IMR-90 (cell line): ENCODE measurements around the gene ERC2. TPM values are rescaled to one million over a fixed set of nuclear protein-coding genes. Genes with fewer than 3 reads are reported as not detected.

Experiments used
- ATAC-seq: fragments of 200-7000 bp; cut with Tn5 transposase; 2 replicates; pipeline ENCODE4 v1.9.1; 2020; ENCODE audit warnings: low read depth, mild to moderate bottlenecking, moderate library complexity
- BruUV-seq: library from RNA; stranded (reverse); fragments of 400-500 nt; replicated peaks from 2 replicates; lab custom pipeline; 2021; lab: Mats Ljungman, UMichigan
- CTCF ChIA-PET: fragments of 300-600 bp; formaldehyde crosslinking; extraction: SDS; loops from one replicate; lab custom pipeline; 2021; ENCODE audit warnings: antibody characterized with exemption; lab: Yijun Ruan, JAX
- POLR2A ChIA-PET: fragments of 300-600 bp; sonication (Branson Sonifier 250); formaldehyde crosslinking; loops from one replicate; lab custom pipeline; 2022; ENCODE audit warnings: antibody characterized with exemption; ENCODE audit not compliant: unreplicated experiment; lab: Charles Lee
- DNase-seq: peaks from one replicate; pipeline ENCODE4 v3.0.0; 2013
- H2AFZ ChIP-seq: replicated peaks from 2 replicates; pipeline ENCODE3; 2013; ENCODE audit warnings: low read length, mild to moderate bottlenecking; ENCODE audit not compliant: poor library complexity
- H2AK5ac ChIP-seq: 2 replicates; pipeline ENCODE4 v1.6.1; 2013; ENCODE audit warnings: low read depth, low read length, inconsistent platforms
- H2AK9ac ChIP-seq: replicated peaks from 2 replicates; pipeline ENCODE3; 2013; ENCODE audit warnings: mild to moderate bottlenecking, low read depth, low read length, moderate library complexity; ENCODE audit not compliant: poor library complexity
- H2BK120ac ChIP-seq: 2 replicates; pipeline ENCODE4 v1.6.1; 2013; ENCODE audit warnings: low read depth, low read length, inconsistent platforms
- H2BK15ac ChIP-seq: 3 replicates; pipeline ENCODE4 v1.6.1; 2013; ENCODE audit warnings: low read depth, low read length, inconsistent platforms
- H2BK20ac ChIP-seq: 2 replicates; pipeline ENCODE4 v1.6.1; 2013; ENCODE audit warnings: low read depth, mild to moderate bottlenecking, inconsistent platforms, low read length, moderate library complexity
- H2BK5ac ChIP-seq: 2 replicates; pipeline ENCODE4 v1.6.1; 2013; ENCODE audit warnings: mild to moderate bottlenecking, low read depth, low read length, inconsistent platforms; ENCODE audit not compliant: poor library complexity, severe bottlenecking
- H3K14ac ChIP-seq: replicated peaks from 2 replicates; pipeline ENCODE4 v1.6.1; 2013; ENCODE audit warnings: low read depth, low read length, inconsistent platforms
- H3K18ac ChIP-seq: 2 replicates; pipeline ENCODE4 v1.6.1; 2013; ENCODE audit warnings: low read depth, low read length, control low read depth
- H3K23ac ChIP-seq: 2 replicates; pipeline ENCODE4 v1.6.1; 2013; ENCODE audit warnings: low read depth, low read length, inconsistent platforms
- H3K27ac ChIP-seq: 2 replicates; pipeline ENCODE4 v1.5.1; 2013; ENCODE audit warnings: mild to moderate bottlenecking, control low read depth, low read length; ENCODE audit not compliant: insufficient read depth
- H3K27me3 ChIP-seq: 2 replicates; pipeline ENCODE4 v1.6.1; 2013; ENCODE audit warnings: low read length; ENCODE audit not compliant: control insufficient read depth, insufficient read depth
- H3K36me3 ChIP-seq: 2 replicates; pipeline ENCODE4 v1.6.1; 2013; ENCODE audit warnings: low read length, mixed read lengths; ENCODE audit not compliant: control insufficient read depth, insufficient read depth
- H3K4ac ChIP-seq: 2 replicates; pipeline ENCODE4 v1.6.1; 2013; ENCODE audit warnings: low read depth, low read length, inconsistent platforms
- H3K4me1 ChIP-seq: 2 replicates; pipeline ENCODE4 v1.6.1; 2013; ENCODE audit warnings: low read length, mixed read lengths; ENCODE audit not compliant: control insufficient read depth, insufficient read depth
- H3K4me2 ChIP-seq: 2 replicates; pipeline ENCODE4 v1.6.1; 2013; ENCODE audit warnings: low read depth, mild to moderate bottlenecking, control low read depth, low read length, moderate library complexity
- H3K4me3 ChIP-seq: 2 replicates; pipeline ENCODE4 v1.5.1; 2013; ENCODE audit warnings: low read depth, mild to moderate bottlenecking, control low read depth, low read length, moderate library complexity; ENCODE audit not compliant: insufficient read depth
- H3K56ac ChIP-seq: 2 replicates; pipeline ENCODE4 v1.6.1; 2013; ENCODE audit warnings: low read length, inconsistent platforms; ENCODE audit not compliant: insufficient read depth; ENCODE audit errors: extremely low read depth
- H3K79me1 ChIP-seq, 2 experiments: 2 replicates each; pipeline ENCODE4 v1.6.1; 2013; ENCODE audit warnings: low read length in 2 of 2, inconsistent platforms in 1 of 2, low read depth in 1 of 2
- H3K9ac ChIP-seq: 2 replicates; pipeline ENCODE4 v1.6.1; 2013; ENCODE audit warnings: low read depth, low read length, control low read depth
- H3K9me1 ChIP-seq: 2 replicates; pipeline ENCODE4 v1.6.1; 2013; ENCODE audit warnings: low read length, inconsistent platforms; ENCODE audit not compliant: insufficient read depth
- H3K9me3 ChIP-seq: 2 replicates; pipeline ENCODE4 v1.6.1; 2013; ENCODE audit warnings: low read length; ENCODE audit not compliant: control insufficient read depth, insufficient read depth
- H4K20me1 ChIP-seq: 2 replicates; pipeline ENCODE4 v1.6.1; 2013; ENCODE audit warnings: low read length, inconsistent platforms; ENCODE audit not compliant: insufficient read depth
- H4K5ac ChIP-seq: 2 replicates; pipeline ENCODE4 v1.6.1; 2013; ENCODE audit warnings: mild to moderate bottlenecking, low read depth, low read length, control low read depth
- H4K8ac ChIP-seq, 2 experiments: 2 replicates each; pipeline ENCODE4 v1.6.1; 2013; ENCODE audit warnings: low read depth in 2 of 2, low read length in 2 of 2, control low read depth in 1 of 2, inconsistent platforms in 1 of 2
- H4K91ac ChIP-seq: 2 replicates; pipeline ENCODE4 v1.6.1; 2013; ENCODE audit warnings: low read depth, low read length, inconsistent platforms; ENCODE audit not compliant: insufficient read depth
- CHD1 ChIP-seq: IDR thresholded peaks from 2 replicates; pipeline ENCODE4 v1.6.1; 2012; ENCODE audit warnings: low read depth, low read length, improper control_type of control experiment
- FOS ChIP-seq: fragments of 150-350 bp; IDR thresholded peaks from 2 replicates; pipeline ENCODE4 v1.6.1; 2016; ENCODE audit warnings: low read depth, low read length
- MAZ ChIP-seq: IDR thresholded peaks from 2 replicates; pipeline ENCODE4 v1.6.1; 2012; ENCODE audit warnings: low read depth, mild to moderate bottlenecking, low read length, improper control_type of control experiment, moderate library complexity, borderline replicate concordance
- RCOR1 ChIP-seq: IDR thresholded peaks from 2 replicates; pipeline ENCODE4 v1.6.1; 2012; ENCODE audit warnings: mild to moderate bottlenecking, low read length, improper control_type of control experiment; ENCODE audit not compliant: insufficient replicate concordance
- USF2 ChIP-seq: fragments of 150-350 bp; IDR thresholded peaks from 2 replicates; pipeline ENCODE4 v1.6.1; 2017; ENCODE audit warnings: mild to moderate bottlenecking, antibody characterized with exemption, low read length, low read depth
- WGBS, 2 experiments: methylation state at CpG; one replicate each; pipeline versions ENCODE4 v1.1.5 to v1.1.7; 2013; ENCODE audit warnings: missing lambda C conversion rate in 2 of 2; ENCODE audit not compliant: insufficient read length in 1 of 2; ENCODE audit errors: extremely low coverage in 2 of 2; 5-methylcytosine and 5-hydroxymethylcytosine counted together
- dilution Hi-C: fragments of 300-500 bp; cut with HindIII; formaldehyde crosslinking; loops from one replicate; pipeline ENCODE4 v1.14.3; 2018; ENCODE audit warnings: low sequenced_read_pairs; ENCODE audit not compliant: unreplicated experiment
- in situ Hi-C: fragments of 300-500 bp; cut with MboI; formaldehyde crosslinking; loops from 3 replicates; pipeline ENCODE4 v1.14.3; 2019; ENCODE audit warnings: low sequenced_read_pairs, inconsistent platforms, mixed read lengths
- intact Hi-C: fragments of 100-400 bp; cut with micrococcal nuclease; formaldehyde crosslinking; loops from 2 replicates; pipeline ENCODE4 v1.10.0; 2022
- polyA plus RNA-seq, 3 experiments: library from polyadenylated mRNA; depleted of rRNA; stranded (reverse); fragments of >200 nt; gene quantifications; 2 replicates each; pipeline ENCODE4 v1.2.3, GENCODE V29; 2012; ENCODE audit warnings: low replicate concordance in 1 of 3
- total RNA-seq: library from RNA; depleted of rRNA; stranded (reverse); fragments of >200 nt; gene quantifications from 2 replicates; pipeline ENCODE4 v1.2.3, GENCODE V29; 2012

The ERC2 gene
- total and polyA plus RNA-seq, 2 of the 4 experiments (the other 2 are of a cell fraction) = 0.17 to 0.18 TPM

GRCh38 chr3:55756976-55757375, 711.3 kb downstream of the ERC2 start:
- no peak overlapping the region for H3K4me3 ChIP-seq
- no peaks in the 10 kb centered on the region for H3K36me3 ChIP-seq
- H3K9me1 ChIP-seq = no peaks in the 10 kb centered on the region; the same call in 1 of the 2 replicates
- H3K23ac ChIP-seq = no peak overlapping the region
- intact Hi-C loops = no loop called here
- H2BK5ac ChIP-seq = no peak overlapping the region
- dilution Hi-C loops = no loop called here
- H4K20me1 ChIP-seq = no peaks in the 10 kb centered on the region
- H3K4ac ChIP-seq = no peak overlapping the region
- WGBS, 2 experiments = no CpG with 5 or more reads among the region's 2 CpGs
- H3K4me2 ChIP-seq = no peak overlapping the region
- no peaks in the 10 kb centered on the region for H3K9me3 ChIP-seq
- H2AK5ac ChIP-seq = no peak overlapping the region
- ATAC-seq (no peak), DNase-seq (no peak)
- no peak overlapping the region for H2BK20ac ChIP-seq
- H2BK120ac ChIP-seq = no peak overlapping the region
- H4K5ac ChIP-seq = no peak overlapping the region
- H2BK15ac ChIP-seq = no peak overlapping the region
- H4K91ac ChIP-seq = no peak overlapping the region
- POLR2A ChIA-PET = no interaction called here
- in situ Hi-C loops = no loop called here
- H3K56ac ChIP-seq = no peak overlapping the region
- TF ChIP-seq MAZ = no peak
- TF ChIP-seq FOS = no peak
- TF ChIP-seq USF2 = no peak
- TF ChIP-seq CHD1 = no peak
- TF ChIP-seq RCOR1 = no peak
- BruUV-seq = no TSS peak
- no peak overlapping the region for H3K9ac ChIP-seq
- no peak overlapping the region for H3K18ac ChIP-seq
- CTCF ChIA-PET = no interaction called here
- H3K14ac ChIP-seq = no peak overlapping the region
- H3K27ac ChIP-seq = no peak overlapping the region
- no peak overlapping the region for H2AFZ ChIP-seq
- no peak overlapping the region for H2AK9ac ChIP-seq
- H3K4me1 ChIP-seq = no peaks in the 10 kb centered on the region
- H4K8ac ChIP-seq = no peak overlapping the region
- no peaks in the 10 kb centered on the region for H3K79me1 ChIP-seq
- peaks cover 17% of the 10 kb centered on the region; the same call in 1 of the 2 replicates for H3K27me3 ChIP-seq
